ENCODE measurements around the gene KANSL1L.
"Not testable (repeated sequence)": the region's sequence is repeated elsewhere in the genome, so short reads cannot be mapped to it uniquely, and the experiment has no call there.

KANSL1L gene

DNA sequence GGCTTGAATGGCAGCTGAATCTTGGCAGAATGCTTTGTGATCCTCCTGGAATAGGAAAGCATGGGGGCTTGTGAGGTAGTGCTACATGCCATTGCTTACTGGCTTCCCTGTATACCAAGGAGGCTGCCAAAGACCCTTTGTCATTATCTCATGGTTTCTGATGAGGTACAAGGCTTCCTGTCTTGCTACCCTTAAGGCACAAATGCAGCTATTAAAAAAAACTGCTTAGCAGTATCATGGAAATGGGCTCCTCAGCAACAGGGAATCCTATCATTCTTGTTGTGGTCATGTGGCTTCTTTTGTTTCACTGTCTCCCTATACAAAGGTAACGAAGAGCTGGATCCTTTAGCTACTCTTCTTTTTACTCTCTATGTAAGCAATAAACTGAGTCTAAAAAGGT, 6.6 kb upstream of the KANSL1L start:
- DNase-seq = no peak

DNA sequence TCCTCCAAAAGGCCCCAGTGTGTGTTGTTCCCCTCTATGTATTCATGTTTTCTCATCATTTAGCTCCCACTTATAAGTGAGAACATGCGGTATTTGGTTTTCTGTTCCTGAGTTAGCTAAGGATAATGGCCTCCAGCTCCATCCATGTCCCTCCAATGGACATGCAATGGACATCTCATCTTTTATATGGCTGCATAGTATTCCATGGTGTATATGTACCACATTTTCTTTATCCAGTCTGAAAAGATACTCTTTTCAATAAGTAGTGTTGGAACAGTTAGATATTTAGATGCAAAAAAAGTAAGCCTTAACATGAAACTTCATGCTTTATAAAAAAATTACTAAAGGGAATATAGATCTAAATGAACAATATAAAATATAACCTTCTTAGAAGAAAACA, 5.9 kb upstream of the KANSL1L start:
- not testable (repeated sequence) for DNase-seq

- no peak for DNase-seq
These were observed 2.9 kb upstream of the KANSL1L start for GRCh38 chr2:210174086-210174485.

DNA sequence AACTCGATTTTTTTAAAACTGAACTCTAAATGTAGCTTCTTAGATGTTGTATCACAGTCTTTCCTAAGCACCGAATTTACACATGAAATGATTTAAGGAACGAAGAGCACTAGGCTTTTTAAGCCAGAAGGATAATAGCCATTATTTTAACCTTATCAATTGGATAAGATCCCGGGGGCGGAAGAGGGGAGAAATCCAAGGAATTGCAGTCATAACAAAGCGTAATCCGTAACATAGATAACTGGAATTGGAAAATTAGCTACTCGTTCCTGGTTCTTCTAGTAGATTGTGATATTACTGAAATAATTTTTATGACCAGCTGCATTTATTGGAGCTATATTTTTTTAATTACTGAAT, 988 bp upstream of the KANSL1L start:
- DNase-seq = no peak

DNA sequence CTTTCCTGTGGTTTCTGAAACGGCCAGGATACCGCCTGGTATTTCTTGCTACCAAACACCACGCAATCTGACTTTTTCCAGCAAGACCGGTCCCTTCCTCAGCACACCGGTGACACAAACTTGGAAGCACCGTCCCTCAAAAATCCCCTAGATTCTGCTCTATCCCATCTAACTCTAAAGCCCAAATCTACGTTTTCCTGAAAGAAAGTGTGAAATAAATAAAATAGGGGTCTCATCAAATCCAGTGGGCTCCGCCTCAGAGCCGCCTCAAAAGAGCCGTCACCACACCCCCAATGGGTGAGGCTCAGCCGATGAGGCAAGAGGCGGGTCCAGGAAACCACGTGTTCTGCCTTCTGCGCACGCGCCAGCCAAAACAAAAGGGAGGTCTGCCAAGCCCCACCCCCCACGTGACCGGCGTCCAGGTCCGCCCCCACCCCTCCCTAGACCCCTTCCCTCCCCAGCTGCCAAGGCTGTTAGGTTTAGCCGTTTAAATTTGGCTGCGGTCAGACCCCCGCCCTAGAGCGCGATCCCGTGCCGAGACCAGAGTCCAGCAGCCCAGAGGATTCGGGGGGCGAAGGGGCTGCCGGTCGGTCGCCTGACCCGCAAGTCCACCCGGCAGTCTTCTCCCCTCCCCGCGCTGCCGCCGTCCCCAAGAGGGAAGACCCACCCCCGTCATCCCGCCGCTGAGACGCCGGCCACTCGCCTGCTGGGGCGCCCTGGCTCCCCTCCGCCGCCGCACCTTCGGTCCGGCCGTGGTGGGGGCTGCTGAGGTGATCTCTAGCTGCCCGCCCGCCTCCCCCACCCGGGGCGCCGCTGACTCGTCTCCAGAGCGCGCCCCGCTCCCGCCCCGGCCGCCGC, 534 bp downstream of the KANSL1L start:
- DNase-seq = peak; percentile 96 to 97

DNA sequence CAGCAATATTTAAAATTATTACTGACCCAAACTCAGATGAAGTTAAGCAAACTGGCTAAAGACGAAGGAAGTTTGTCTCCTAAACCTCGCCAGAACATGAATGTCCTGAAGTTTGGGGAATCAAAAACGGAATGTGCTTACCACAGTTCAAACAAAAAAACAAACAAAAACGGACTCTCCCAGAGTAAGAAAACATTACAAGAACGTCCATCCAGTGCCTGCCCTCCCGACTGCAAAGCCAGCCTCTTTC, 1.1 kb downstream of the KANSL1L start:
- DNase-seq = no peak

GRCh38 chr2:210169516-210170195, 1.6 kb downstream of the KANSL1L start:
- DNase-seq = peak in 1 of 2 donors; percentile 31

DNA sequence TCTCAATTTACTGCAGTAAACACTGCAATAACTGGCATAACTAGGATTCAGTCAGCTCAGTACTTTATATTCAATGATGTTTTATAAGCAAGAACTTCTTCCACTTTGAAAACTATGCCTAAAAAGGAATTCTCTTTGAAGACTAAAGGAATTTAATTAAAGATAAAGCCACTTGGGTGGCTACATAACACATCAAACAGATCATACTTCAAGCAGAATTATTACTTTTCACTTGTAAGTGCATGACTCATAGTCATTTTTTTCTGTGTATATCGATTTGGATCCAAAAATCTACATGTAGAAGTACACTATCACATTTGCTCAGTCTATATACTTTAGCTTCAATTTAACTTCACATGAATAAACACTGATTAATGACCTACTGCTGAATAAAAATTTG, 4.0 kb downstream of the KANSL1L start:
- no peak for DNase-seq

GRCh38 chr2:210162466-210163124, 8.6 kb downstream of the KANSL1L start:
- DNase-seq = no peak

- no peak for DNase-seq
These were observed 12.2 kb downstream of the KANSL1L start for GRCh38 chr2:210159059-210159458.

GRCh38 chr2:210158236-210158635, 13.0 kb downstream of the KANSL1L start:
- no peak for DNase-seq

DNA sequence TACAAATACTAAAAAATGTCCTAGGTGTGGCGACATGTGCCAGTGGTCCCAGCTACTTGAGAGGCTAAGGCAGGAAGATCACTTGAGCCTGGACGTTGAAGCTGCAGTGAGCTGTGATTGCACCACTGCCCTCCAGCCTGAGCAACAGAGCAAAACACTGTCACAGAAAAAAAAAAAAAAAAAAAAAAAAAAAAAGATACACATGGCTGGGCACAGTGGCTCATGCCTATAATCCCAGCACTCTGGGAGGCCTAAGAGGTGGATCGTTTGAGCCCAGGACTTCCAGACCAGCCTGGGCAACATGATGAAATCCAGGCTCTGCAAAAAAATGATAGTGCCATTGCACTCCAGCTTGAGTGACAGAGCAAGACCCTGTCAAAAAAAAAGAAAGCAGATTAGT, 13.7 kb downstream of the KANSL1L start:
- DNase-seq = no peak

- no peak for DNase-seq
These were observed 23.6 kb downstream of the KANSL1L start for GRCh38 chr2:210147614-210148013.

- DNase-seq = no peak
These were observed 39.0 kb downstream of the KANSL1L start for GRCh38 chr2:210132239-210132638.

GRCh38 chr2:210128961-210129360, 42.2 kb downstream of the KANSL1L start:
- DNase-seq = no peak

DNA sequence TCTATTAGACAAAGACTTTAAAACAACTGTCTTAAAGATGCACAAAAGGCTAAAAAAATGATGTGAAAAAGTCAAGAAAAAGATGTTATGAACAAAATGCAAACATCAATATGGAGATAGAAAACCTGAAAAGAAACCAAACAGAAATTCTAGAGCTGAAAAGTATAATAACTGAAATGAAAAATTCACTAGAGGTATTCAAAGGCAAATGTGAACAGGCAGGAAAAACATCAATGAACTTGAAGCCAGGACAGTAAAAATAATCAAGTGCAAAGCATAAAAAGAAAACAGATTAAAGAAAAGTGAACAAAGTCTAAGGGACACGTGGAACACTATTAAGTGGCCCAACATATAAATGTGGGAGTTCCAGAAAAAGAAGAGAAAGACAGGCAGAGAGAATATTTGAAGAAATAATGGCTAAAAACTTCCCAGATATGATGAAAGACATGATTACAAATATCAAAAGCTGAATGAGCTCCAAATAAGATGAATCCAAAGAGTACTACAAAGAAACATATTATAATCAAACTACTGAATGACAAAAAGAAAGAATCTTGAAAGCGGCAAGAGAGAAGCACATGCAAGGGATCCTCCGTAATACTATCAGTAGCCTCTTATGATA, 57.5 kb downstream of the KANSL1L start:
- DNase-seq = no peak

GRCh38 chr2:210112871-210113270, 58.3 kb downstream of the KANSL1L start:
- no peak for DNase-seq

- DNase-seq = no peak
These were observed 71.3 kb downstream of the KANSL1L start for GRCh38 chr2:210099940-210100339.

- no peak for DNase-seq
These were observed 76.4 kb downstream of the KANSL1L start for GRCh38 chr2:210094787-210095186.

DNA sequence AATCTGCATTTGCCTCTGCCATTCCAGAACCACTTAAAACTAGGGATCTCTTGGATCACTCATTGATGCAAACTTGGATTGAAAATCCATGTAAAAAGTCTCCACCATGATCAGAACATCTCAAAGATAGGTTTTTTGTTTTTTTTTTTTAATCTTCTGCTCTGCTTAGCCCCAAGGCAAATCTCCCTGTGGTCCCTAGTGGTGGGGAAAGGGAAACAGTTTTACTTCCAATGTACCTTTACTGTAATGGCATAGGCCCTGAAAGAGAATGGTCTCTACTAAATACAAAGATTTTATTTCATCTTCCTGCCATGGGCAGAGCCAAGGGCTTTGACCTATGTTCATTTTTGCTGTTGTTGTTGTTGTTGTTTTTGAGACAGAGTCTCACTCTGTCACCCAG, 78.4 kb downstream of the KANSL1L start:
- DNase-seq = no peak

- no peak for DNase-seq
These were observed 84.3 kb downstream of the KANSL1L start for GRCh38 chr2:210086930-210087329.

- DNase-seq = no peak
These were observed 84.9 kb downstream of the KANSL1L start for GRCh38 chr2:210086292-210086691.

- peak in 1 of 2 donors; percentile 14 for DNase-seq
These were observed 98.2 kb downstream of the KANSL1L start for GRCh38 chr2:210072922-210073509.

Data from CD4-positive, alpha-beta T cell treated with Interferon alpha-2 for 1 hour (primary cell).